Right ventricle myocardium inferior (tissue), 1 donor: Measurements from ENCODE around the gene SENP8. TPM values are rescaled to one million over a fixed set of nuclear protein-coding genes. Genes with fewer than 3 reads are reported as not detected.

Source experiments
- ATAC-seq: fragments of 200-7000 bp; cut with Tn5 transposase; one replicate; pipeline ENCODE4 v1.9.1; 2020; ENCODE audit warnings: mild to moderate bottlenecking, moderate library complexity
- DNase-seq: peaks from one replicate; pipeline ENCODE4 v3.0.0; 2021; ENCODE audit errors: missing footprints
- intact Hi-C: fragments of 100-400 bp; cut with DNase I; formaldehyde crosslinking; loops from one replicate; pipeline ENCODE4 v1.11.0; 2022
- total RNA-seq: library from RNA; stranded (reverse); fragmentation: NEBNext Ultra II Directional; extraction: Animal tissue kit (Norgen Biotek cat#: 25700); gene quantifications from one replicate; pipeline ENCODE4 v1.2.1, GENCODE V29; 2021
- donor health status: DM: no; HTN: yes; CAD: no; lungs with severe emphysema.

Gene SENP8
- total RNA-seq, 1 donor from 2014 or later = 5.9 TPM

DNA sequence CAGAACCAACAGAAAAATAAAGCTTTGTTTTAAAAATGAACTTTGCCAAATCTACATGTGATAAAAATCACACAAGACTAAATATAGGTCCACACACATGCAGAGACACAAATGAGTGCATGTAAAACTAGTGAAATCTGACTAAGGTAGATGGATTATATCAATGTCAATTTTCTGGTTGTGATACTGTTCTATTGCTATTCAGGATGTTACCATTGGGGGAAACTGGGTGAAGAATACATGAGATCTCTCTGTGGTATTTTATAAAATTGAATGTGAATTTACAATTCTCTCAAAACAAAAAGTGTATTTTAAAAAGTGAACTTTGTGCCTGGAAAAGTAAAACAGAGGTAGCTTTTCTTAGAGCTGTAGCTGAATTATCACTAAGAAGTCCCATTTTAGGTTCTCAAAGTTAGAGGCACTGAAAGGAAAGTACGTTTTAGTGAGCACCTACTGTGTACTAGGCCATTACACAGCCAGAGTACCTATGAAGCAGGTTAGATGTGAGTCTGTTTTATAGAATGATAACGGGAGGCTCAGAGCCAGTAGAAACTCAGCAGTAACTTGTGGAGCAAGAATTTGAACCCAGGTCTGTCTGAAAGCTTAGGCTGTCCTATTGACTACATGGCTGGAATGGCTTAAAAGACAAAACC is 71.2 kb downstream of the SENP8 start:
- intact Hi-C loops = no loop called here
- no peak for ATAC-seq
- no peak for DNase-seq

GRCh38 chr15:72192416-72192815 is 74.2 kb downstream of the SENP8 start:
- ATAC-seq = no peak
- intact Hi-C loops = no loop called here
- DNase-seq = no peak

Other genes with a start within 250 kb of the SENP8 start
- gene MYO9A, start 253 bp upstream of the SENP8 start, total RNA-seq = 27.5 TPM
- not detected for gene GRAMD2A, start 79.4 kb downstream of the SENP8 start, total RNA-seq
- 1,022 TPM for gene PKM, start 112.8 kb downstream of the SENP8 start, total RNA-seq
- gene PARP6, start 154.2 kb downstream of the SENP8 start, total RNA-seq = 46.4 TPM
- gene CELF6, start 201.8 kb downstream of the SENP8 start, total RNA-seq = 1.6 TPM